Stimulated activated CD4-positive, alpha-beta T cell treated with anti-CD3 and anti-CD28 coated beads, TNF-alpha, amount 100 ng/mL, for 1 hour (primary cell): Measurements from ENCODE around the gene TRIM7.
A peak's percentile ranks its signal among the peaks of the same experiment; 100 is the strongest.
"Not testable (repeated sequence)": the region's sequence is repeated elsewhere in the genome, so short reads cannot be mapped to it uniquely, and the experiment has no call there.

Experiments used
- DNase-seq, 3 donors: peaks; one replicate each; pipeline ENCODE4 v3.0.0-alpha.2; 2020; ENCODE audit warnings: low read depth in 3 of 3, low spot score in 1 of 3

TRIM7 gene

DNA sequence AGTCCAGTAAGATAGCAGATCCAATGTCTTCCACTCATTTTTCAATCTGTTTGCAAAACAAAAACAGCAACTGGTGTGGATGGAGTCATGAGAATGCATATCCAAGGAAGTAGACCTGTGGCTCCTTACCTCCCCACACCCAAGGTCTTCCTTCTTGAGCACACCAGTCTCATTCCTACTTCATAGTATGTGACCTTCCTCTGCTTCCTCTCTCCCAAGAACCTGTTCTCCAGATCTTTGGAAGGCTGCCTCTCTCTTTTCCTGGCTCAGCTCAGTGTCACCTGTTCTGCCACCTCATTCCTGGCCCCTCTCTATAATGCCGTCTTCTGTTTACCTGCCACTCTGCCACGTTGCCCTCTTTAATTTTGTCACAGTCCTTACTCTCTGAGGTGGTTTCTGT, 7.9 kb upstream of the TRIM7 start:
- no peak for DNase-seq

DNA sequence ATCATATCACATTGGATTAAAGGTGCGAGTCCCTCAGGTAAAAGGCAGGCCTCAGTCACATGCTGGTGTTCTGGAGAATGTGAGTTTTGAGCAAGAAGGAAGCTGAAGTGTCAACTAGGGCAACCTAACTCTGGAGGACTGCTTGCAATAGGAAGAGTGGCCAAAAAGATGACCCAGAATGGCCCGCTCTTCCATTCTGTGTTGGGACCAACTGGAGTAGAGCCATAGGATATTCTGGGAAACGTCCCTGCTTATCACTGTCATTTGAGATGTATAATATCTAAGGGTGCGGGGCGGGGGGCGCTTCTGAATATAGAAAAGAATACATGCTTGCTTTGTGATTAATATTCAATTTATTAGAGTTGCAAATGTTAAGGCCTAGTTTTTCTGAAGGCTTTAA, 7.1 kb upstream of the TRIM7 start:
- no peak for DNase-seq

DNA sequence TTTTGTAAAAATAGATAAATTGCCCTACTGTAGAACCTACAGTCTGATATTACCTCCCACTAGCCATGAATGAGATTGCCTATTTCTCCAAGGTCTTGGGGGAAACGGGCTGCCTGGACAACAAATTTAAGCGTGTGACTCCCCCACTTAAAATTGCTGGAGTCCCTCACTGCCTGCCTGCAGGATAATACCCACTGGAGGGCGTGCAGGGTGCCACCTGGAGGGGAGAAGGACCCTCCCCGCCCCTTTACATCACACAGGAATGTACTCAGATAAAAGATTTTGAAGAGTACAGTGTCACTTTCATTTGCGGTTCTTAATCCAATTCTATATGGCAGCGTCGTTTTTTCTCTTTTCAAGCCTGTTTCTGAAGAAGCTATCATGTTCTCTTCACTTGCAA, 6.2 kb upstream of the TRIM7 start:
- no peak for DNase-seq

DNA sequence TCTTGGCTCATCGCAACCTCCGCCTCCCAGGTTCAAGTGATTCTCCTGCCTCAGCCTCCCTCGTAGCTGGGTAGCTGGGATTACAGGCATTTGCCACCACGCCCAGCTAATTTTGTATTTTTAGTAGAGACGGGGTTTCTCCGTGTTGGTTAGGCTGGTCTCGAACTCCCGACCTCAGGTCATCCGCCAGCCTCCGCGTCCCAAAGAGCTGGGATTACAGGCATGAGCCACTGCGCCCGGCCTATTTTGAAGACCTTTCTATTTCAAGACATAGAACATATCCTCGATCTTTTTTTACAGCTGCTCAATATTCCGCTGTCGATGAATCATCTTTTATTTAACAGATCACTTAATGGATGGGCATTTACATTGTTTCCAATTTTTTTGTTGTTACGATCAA, 5.7 kb upstream of the TRIM7 start:
- not testable (repeated sequence) for DNase-seq

DNA sequence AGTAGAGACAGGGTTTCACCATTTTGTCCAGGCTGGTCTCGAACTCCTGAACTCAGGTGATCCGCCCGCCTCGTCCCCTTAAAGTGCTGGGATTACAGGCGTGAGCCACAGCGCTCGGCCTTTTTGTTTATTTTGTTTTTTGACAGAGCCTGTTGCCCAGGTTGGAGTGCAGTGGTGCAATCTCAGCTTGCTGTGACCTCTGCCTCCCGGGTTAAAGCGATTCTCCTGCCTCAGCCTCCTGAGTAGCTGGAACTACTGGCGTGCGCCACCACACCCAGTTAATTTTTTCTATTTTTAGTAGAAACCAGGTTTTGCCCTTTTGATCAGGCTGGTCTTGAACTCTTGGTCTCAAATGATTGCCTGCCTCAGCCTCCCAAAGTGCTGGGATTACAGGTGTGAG, 5.2 kb upstream of the TRIM7 start:
- DNase-seq: not testable (repeated sequence)

DNA sequence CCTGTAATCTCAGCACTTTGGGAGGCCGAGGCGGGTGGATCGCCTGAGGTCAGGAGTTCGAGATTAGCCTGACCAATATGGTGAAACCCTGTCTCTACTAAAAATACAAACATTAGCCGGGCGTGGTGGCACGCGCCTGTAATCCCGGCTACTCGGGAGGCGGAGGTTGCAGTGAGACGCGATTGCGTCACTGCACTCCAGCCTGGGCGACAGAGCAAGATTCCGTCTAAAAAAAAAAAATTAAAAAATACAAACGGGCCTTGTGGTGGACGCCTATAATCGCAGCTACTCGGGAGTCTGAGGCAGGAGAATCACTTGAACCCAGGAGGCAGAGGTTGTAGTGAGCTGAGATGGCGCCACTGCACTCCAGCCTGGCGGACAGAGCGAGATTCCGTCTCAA, 4.0 kb upstream of the TRIM7 start:
- not testable (repeated sequence) for DNase-seq

DNA sequence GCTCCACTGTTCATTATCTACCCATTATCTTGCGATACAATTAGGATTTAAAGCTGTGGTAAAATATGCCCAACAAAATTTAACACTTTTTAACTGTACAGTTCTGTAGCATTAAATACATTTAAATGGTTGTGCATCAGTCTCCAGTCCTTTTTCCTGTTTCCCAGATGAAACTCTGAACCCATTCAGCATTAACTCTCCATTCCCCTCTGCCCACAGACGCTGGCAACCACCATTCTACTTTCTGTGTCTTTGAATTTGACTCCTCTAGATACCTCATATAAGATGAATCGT, 2.9 kb upstream of the TRIM7 start:
- DNase-seq: no peak

DNA sequence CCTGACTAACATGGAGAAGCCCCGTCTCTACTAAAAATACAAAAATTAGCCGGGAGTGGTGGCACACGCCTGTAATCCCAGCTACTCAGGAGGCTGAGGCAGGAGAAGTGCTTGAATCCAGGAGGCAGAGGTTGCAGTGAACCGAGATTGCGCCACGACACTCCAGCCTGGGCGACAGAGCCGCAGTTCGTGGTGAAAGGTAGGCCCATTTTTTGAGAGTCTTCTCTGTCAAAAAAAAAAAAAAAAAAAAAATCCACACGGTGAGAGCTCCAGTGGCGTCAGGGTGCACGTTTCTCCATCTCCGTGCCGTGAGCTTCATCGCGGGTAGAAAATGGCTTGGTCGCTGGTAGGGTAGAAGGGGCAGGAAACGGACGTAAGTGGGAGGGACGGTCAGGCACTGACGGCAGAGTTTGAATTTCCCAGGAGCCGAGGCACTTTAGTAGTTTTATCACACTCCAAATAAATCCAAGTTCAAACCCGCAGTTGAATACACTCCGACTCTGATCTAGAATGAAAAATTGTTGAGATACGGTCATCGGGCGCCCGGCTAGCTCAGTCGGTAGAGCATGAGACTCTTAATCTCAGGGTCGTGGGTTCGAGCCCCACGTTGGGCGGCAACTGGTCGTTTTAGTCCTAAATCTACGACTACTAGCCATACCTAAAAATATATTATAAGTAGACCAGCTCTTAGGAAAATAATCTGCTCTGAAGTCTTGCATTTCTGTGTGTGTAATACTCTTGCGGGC, 2.4 kb upstream of the TRIM7 start:
- peak in 2 of 3 donors; percentile 62 to 85 for DNase-seq

DNA sequence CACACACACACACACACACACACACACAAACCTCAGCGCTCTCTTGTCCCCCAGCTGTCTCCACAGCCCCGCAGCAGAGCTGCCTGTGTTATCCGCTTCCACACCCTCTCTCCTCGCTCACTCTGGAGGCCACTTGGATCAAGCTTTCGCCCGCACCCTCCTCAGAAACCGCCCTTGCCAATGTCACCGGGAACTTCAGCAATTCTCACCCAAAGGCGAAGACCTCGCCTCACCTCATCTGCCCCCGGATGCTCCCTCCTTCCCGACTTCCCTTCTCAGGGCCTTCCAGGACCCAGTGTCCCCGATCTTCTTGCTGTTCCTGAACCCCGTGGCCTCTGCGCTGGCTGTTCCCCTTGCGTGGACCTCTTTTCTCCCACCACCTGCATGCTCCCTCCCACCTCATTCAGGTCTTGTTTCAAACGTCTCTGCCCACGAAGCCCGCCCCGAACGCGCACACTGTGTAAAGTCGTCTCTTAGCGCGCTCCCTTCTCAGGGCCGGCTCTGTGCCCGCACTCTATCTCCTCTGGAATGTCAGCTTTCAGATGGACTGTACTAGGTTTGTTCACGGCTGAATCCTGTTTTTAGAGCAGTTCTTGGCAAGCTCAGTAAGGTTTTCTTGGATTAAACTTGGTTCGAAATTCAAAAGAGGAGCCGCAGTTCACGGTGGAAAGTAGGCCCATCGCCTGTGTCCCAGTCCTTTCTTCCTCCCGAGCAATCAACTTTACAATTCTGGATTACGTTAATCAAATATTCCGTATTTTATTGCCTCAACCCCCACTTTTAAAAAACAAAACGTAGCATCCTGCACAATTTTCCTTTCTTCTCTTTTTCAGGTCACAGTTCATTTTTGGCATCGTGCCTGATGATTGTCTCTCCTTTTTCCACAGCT, 1.0 kb upstream of the TRIM7 start:
- no peak for DNase-seq

DNA sequence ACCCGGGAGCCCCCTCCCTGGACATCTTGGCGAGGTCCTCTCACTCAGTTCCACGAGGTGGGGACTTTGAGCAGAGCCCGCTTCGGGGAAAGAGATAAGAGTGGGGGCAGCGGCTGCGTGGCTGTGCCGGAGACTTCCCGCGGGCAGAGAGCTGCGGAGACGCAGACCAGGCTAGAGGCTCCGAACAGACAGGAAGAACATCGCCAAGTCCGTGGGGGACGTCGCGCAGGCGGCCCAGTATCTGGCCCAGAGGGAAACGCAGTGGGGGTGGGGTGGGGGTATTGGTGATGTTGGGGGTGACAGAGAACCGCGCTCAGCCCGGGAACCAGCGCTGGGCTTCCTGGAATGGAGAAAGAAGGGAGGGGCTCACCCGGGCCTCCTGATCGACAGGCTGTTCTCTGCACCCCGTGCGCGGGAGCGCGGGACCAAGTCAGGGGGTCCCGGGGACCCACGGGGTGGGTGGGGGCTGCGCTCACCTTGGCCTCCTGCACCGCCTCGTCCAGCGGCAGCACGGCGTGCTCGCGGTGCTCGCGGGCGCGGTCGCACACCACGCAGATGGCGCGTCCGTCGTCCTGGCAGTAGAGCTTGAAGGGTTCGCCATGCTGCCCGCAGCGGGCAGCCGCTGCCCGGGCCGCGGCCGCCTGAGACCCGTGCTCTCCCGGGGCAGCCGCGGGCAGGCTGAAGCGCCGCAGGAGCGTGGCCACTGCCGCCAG, 727 bp downstream of the TRIM7 start:
- no peak for DNase-seq

DNA sequence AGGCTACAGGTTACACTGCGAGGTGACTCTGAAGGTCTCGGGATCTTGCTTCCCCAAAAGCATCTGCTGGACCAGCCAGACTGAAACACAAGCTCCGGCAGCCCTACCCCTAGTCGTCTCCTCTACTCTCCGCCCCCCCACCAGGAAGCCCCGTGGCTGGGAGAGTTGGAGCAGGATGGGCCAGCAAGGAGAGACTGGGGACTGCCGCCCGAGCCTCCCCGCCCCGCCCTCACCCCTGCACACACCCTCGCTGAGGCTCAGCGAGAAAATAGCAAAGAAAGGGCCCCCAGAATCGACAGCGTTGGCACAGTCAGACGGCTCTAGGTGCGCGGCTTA, 1.3 kb downstream of the TRIM7 start:
- DNase-seq: no peak

DNA sequence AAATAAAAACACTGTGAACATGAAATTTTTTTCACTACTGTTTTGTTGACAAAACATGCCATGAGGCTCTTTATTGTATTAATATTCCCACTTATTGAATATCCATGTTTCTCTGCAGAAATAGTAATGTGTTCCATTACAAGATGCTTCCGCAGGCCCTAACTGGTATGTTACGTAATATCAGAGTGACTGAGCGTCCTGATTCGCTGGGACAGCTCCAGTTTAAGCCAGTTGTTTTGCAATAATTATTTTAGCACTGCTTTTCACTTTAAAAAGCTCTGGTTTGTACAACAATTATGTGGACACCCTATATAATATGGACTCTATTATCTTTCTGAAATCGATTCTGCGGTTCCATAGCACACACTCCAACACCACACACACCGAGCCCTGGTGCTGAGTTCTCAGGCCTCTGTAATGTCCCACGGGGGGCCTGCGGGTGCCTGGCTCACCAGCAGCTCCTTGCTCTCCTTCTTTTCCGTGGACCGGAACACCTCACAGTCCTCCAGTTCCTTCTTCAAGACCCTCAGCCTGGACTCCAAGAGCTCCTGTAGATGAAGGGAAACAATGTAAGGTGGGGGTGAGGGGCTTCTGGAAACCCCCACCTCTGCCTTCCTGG, 1.8 kb downstream of the TRIM7 start:
- no peak for DNase-seq

DNA sequence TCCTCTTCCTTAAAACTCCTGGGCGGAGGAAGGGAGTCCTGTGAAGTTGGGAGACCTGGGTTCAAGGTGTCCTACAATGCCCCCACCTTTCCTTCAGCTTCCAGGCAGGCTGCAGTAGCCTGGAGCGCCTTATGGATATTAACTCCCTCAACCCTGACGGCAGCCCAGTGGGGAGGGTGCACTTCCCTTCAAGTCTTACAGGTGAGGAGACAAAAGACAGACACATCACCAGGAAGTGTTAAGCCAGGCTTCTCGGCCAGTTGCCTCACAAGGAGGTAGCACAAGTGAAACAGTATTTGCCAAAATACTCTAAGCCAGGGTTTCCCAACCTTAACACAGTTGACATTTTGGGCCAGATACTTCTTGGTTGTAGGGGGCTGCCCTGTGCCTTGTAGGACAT, 4.2 kb downstream of the TRIM7 start:
- DNase-seq: no peak

DNA sequence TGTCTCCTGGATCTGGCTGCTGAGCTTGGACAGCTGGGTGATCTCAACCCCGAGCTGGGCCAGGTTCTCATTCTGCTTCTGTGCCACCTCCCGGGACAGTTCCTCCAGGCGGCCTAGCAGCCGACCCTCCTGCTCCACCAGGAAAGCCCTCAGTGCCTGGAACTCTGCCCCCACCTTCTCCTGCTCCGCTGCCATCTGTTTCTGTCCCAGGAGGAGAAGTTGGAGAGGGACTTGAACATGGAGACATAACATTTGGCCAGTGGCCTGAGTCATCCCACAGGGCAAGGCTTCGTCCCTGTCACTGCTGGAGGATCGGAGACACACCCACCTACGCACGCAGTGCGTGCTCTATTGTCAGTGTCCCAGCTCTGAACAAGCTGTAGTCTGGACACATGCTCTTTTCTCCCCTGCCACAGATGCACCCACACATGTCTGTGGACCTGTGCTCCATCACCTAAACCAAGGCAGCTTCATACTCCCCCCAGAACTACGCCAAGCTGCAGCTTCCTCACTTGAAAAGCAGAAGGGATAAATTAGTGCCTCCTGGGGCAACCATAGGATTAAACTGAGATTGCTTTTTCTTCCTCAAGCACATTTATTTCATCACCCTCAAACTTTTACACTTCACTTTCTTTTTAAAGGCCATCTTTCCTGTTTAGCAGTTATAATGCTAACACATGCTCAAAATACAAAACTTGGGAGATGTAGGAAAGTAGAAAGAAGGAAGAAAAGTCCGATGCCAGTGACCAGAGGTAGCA, 4.9 kb downstream of the TRIM7 start:
- no peak for DNase-seq

DNA sequence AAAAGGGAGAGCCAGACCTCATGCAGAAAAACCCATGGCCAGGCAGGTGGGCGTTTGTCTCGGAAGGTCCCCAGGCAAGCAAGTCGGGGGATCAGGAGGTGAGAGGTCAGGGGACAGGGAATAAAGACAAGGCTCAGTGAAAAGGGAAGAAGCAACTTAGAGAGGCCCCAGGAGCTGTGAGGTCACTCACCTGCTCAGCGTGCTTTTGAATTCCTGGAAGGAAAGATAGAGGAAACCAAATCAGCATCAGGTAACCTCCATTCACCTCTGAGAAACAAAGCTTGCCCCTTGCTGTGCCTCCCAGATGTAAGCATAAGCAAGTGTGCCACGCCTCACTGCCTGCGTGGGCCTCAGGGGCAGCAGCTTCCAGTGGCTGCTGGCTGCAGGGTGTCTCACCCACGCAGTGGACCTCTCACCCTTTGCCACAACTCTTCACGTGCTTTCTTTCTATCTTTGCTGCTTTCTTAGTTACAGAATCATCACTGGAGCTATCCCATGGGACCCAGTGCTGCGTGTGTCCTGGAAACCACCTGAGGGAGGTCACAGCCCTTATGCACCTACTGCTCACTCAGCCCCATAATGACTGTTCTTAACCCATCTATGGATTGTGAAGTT, 6.0 kb downstream of the TRIM7 start:
- DNase-seq: no peak

DNA sequence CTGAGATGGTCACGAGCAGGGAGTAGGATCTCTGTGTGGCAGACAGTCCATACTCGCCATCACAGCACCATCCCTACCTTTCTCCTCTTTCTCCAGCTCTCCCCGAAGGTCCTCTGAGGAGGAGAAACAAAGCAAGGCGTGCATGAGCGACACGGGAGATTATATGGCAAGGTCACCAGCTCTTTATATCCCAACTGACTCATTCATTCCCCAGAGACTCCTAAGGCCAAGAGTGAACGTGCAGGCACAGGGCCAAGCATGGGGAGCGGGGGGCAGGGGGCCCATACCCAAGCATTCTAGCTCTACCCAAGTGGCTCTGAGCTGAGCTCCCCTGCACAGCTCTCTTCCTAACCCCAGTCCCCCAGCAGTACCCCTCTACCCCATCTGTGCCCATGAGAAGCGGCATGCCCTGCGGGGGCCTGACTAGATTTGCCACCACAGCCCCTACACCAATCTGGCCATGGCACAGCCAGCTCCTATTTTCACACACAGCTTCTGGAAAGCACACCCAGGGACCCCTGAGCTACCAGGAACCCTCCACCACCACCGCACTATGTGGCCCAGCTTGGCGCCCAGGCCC, 6.8 kb downstream of the TRIM7 start:
- DNase-seq: no peak

DNA sequence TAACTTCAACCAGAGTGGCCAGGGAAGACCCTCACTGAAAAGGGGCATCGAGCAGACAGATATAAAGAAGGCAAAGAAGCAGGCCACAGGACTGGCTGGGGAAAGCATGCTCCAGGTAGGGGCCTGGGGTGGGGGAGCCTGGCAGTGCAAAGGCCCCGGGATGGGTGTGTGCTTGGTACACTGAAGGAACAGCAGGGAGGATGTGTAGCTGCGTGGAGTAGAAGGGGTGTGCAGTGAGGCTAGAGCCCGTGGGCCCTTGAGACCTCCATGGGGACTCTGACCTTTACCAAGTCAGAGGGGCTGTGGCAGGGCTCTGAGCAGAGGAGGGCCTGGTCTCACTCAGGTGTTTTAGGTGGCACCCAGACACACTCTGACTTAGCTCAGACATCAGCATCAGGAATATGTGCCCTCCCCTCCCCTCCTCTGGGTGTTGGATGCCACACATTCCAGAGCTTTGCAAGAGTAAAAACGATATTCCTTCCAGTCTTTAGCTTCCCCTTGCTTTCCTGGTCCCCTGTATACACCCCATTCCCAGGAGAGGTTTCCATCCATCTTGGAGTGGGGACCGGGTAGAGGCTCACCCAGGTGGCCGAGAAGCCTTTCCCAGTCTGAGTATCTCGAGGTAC, 7.6 kb downstream of the TRIM7 start:
- no peak for DNase-seq

DNA sequence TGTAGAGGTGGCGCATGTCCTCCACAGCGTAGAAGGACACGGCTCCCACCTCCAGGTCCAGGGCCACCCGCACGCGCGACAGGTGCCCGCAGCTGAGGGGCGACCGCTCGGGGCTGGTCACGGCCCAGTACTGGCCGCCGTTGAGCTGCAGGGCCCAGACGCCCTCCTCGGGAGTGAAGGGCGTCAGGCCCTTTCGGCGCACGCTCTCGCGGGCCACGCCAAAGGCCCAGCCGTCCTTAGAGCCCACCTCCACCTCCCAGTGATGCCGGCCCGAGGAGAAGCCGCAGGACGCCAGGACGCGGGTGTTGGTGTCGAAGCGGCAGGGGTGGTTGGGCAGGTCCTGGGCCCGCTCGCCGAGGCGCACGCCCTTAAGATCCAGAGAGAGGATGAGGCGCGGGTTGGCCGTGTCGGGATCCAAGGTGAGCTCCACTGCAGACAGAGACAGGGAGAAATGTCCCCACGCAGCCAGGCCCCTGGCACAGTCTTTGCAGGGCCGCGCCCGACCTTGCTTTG, 9.7 kb downstream of the TRIM7 start:
- no peak for DNase-seq

DNA sequence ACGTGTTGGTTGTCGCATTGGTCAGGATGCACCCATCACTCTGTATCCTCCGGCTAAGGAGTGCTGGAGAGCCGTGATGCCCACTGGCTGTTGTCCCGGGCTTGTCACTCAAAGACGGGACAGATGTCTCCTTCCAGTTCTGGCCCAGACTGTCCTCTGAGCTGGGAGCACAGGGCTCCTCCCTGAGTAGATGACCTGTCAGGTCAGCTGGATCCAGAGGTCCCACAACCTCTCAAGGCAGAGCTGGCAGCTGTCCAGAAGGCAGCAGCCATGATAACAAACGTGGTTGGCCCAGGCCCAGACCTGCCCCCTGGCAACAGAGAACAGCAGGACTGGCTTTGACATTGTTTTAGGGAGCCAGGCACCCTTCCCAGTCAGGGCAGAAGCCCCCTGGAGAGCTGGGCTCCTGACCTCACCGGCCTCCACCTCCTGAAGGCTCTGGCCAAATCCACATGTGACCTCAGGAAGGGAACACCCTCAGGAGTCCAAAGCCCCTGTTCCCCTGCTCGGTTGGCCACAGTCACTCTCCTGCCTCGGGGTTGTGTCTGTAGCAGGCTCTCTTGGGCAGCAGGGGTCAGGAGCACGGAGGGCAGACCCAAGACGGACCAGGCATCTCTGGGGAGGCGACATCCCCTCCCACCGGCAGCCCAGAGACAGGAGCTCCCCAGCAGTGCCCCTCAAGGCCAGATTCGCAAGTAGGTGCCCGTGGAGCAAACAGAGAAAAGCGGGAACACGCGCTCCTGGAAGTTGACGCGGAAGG, 10.3 kb downstream of the TRIM7 start:
- DNase-seq: no peak
